Fibroblast of peridontal ligament (primary cell): Measurements from ENCODE around the gene CREG2.

Experiments
- DNase-seq: peaks from one replicate; pipeline ENCODE4 v3.0.0-alpha.2; 2010; ENCODE audit errors: extremely low read depth

Gene CREG2

DNA sequence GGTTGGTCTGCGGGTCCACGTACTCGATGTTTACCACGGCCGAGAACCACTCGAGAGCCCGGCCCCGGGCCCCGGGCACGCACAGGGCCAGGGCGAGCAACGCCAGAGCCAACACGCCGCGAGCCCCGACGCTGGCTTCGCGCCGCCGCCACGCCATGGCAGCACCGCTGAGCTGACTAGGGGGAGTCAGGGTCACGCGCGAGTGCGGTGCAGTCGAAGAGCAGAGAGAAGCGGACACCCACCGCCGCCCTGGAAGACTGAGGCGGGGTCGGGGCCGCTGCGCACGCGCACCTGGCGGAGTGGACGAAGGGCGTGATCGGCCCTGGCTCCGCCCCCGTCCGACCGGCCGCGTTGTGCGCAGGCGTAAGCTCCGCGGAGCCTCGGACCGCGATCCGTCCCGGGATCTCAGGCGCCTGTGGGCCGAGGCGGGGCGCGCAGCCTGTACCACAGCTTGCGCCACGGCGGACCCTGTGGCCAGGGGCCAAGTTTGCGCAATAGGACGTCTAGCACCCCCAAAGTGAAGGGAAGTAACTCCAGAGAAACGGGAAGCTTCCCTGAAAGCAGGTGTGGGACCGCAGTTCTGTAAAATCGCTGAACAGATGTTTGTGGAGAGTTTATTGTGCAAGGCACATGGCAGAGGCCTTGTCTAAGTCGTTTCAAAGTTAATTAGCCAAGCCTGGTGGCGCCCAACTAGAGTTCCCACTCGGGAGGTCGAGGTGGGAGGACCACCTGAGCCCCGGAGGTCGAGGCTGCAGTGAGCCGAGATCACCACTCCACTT is 78.7 kb downstream of the CREG2 start, which contains the start of gene RNF149:
Gene RNF149 (minus strand): TSS at position 270 of the 779 bp plus-strand sequence. CDS start 113 bp downstream, at position 157.
- DNase-seq = peak; percentile 86

DNA sequence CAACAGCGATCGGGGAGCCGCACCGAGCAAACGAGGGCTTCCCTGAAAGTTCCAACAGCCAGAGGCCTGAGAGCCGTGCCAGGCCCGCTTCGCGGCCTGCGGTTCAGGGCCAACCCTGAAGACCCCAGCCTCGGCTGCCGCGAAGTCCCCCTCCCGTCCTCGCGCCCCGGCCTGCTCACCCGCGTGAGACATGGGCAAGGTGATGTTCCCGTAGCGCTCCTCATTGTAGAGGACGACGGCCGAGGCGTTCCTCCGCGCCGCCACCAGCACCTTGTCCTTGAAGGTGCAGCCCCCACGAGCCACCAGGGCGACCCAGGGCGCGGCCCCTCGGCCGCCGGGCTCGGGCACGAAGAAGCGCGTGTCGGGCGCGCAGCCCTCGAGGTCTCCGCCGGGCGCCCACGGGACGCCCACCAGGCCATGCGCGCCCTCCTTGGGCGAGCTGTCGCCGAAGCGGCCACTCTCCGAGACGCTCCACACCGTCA is 79.3 kb downstream of the CREG2 start:
- DNase-seq = no peak

DNA sequence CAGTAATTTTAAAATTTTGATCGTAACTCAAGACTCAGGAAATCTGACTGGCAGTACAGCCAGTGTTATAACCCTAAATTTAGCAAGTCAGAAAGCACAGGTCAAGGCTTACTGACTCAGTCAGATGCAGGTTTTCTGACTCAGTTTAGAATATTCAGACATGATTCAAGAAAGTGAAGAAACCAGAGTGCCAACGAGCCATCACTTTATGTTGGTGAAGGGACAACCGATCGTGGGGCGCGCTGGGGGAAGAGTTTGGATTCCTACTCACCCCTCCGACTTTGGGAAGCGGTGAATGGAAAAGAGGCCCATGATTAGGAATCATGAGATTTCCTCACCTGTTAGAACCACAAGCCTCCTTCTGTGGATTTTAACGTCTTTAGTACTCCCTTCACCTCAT is 79.8 kb downstream of the CREG2 start:
- DNase-seq = peak; percentile 17

DNA sequence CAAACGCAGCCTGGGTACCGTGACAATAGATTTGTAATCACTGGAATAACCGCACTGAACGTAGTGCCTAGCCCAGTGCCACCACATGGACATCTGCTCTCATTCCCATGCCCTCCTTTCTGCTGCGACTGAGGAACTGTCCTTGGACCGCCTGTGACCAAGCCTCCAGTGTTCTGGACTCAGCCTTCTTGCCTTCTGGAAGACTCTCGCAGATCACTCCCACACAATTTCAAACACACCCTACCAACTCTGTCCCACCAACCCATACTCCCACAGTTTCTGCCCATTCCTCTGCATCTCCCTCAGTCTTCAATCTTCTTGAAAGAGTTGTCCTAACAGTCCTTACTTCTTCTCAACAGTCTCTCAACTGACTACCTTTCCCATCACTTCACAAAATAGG is 80.9 kb downstream of the CREG2 start:
- no peak for DNase-seq

DNA sequence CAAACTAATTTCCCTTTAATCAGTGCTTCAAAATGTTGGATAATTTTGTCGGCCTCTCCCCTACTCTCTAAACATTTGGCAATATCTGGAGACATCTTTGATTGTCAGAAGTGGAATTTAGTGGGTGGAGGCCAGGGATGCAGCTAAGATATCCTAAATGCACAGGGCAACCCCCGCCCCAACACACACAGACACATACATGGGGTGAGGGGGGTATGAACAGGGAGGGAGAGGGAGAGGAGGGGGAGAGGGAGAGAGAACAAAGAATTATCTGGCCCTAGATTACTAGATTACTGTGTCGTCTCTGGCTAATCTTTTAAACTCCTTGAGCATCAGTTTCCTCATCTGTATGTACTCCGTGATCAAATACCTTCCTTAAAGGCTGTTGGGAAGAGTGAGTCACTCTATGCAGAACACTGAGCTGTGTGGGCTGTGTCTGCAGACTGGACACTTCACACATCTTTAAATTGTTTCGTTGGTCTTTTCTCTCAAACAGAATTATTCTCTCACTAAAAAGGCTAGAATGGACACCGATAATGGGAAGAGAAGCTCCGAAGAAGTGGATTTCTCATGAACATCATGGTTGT is 81.7 kb downstream of the CREG2 start:
- DNase-seq = peak; percentile 44

DNA sequence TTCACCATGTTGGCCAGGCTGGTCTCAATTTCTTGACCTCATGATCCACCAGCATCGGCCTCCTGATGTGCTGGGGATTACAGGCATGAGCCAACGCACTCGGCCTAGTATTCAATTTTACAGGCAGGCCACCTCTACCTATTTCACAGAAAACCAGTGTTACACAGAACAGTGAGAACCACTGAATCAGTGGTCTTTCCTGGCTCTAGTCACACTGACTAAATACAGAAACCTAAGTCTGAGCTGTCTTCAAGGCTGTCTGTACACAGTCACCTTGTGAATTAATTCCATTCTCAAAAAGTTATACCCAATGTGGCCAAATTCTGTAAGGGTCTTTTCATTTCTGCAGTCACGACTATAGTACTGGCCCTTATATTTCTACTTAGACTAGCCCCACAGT is 82.3 kb downstream of the CREG2 start:
- no peak for DNase-seq

DNA sequence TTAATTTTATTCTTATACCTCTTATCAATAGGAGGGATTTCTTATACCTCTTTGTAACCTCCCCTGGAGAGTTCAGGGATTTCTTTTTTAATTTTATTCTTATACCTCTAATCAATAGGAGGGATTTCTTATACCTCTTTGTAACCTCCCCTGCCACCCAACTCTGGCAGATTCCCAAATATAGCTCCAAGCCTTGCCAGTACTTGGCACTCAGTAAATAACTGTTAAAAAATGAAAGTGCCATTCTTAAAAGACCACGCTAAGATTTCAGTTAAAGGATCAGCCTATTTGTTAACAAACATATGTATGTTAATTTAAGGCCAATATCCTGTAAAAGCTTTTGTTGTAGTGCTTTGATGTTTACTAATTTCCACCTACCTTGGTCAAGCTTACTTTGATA is 83.6 kb downstream of the CREG2 start:
- no peak for DNase-seq

DNA sequence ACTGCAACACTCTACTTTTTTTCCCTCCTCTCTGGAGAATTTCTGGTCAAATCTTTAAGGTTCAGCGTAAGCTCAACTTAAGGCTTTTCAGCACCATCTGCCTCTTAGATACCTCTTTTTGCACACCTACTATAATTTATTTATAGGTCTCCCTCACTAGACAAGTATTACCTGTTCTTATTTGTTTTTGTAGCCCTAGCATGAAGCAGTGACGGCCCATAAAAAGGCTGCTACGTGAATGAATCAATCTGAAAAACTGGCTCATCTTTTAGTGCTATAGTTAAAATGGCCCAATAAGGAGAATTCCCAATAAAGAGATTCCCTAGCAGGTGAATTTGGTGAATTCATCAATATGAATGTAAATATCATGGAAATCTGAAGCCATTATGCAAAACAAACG is 85.3 kb downstream of the CREG2 start:
- no peak for DNase-seq

DNA sequence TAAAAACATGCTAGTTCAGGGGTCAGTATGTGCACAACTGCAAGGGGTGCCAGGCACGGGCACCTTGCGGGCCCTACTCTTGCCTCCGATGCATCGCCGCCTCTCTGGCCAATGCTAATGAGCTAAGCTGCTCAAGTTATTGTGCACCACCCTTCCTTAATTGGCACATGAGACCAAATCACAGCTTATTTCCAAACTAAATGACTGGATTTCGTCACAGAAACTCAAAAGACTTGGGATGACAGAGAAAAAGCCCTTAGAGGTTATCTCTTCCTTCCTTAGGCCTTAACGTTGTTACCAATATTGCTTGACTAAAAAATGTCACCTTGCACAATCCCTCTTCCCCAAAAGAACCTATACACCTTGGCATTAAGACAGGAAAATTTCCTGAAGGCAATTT is 86.5 kb downstream of the CREG2 start:
- no peak for DNase-seq

DNA sequence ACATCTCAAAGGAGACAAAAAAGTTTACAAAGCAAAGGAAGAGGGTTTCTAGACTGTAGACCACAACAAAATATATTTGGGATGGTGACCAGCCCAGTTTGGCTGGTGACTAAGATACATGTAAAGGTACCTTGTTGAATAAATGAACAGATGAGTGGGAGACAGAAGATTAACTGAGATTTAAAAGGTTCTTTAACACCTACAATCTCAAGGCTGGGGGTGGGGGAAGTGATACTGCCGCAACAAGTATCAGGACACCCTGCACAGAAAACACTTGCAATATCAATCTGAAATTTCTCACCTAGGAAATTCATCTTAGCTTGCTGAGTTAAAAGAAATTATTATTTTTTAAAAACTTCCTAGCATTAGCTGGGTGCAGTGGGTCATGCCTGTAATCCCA is 87.1 kb downstream of the CREG2 start:
- DNase-seq = no peak

DNA sequence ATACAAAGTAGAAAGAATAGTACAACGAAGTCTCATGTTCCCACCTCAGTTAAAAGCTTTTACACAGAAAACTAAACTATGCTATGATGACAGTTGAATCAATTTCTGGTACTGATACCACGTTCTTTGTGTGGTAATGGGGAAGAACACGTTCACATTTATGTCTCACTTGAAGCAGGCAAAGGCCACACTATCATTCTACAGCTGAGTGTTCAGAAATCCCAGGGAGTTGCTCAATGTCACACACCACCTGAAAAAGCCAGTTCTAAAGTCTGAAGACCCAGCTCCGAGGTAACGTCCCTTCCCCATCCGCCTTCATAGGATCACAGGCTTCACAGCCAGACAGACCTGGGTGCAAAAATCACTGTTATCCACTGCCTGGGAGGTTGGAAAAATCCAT is 87.7 kb downstream of the CREG2 start:
- DNase-seq = no peak

DNA sequence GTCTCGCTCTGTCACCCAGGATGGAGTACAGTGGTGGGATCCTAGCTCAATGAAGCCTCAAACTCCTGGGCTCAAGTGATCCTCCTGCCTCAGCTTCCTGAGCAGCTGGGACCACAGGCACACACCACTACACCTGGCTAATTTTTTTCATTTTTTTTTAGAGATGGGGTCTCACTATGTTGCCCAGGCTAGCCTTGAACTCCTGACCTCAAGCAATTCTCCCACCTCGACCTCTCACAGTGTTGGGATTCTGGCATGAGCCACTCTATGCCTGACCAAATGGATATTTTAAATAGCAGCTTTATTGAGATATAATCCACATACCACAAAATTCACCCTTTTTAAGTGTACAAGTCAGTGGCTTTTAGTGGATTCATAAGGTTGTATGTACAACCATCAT is 89.9 kb downstream of the CREG2 start:
- no peak for DNase-seq

DNA sequence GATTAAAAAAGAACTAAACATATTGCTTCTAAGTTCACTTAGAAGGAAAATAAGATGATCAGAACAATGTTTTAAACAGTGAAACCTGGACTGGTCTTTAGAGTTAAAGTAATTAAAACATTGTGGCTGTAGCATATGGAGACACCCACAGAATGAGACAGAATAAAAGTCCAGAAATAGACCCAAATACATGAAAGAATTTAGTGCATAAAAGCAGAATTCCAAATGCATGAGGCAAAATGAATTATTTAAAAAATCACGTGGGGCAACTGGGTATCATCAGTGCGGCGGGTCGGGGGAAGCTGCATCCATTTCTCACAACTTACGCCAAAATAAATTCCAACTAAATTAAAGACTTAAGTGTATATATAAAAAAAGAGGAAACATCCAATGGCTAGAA is 90.9 kb downstream of the CREG2 start:
- peak; percentile 61 for DNase-seq

DNA sequence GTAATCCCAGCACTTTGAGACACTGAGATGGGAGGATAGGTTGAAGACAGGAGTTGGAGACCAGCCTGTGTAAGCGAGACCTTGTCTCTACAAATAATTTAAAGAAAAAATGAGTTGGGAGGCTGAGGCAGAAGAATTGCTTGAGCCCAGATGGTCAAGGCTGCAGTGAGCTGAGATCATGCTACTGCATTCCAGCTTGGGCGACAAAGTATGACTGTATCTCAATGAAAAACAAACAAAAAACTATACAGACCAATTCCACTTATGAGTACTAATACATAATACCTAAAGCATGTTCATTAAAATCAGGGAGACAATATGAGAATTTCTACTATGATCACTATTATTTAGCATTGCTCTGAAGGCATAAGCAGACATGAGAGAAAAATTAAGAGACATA is 91.4 kb downstream of the CREG2 start:
- DNase-seq = peak; percentile 52
